Lower leg skin (tissue), 3 donors: ENCODE data around the gene NUP50.

Source experiments
- CTCF ChIP-seq, 3 donors: fragments of 450-650 bp; IDR thresholded peaks; one replicate each; pipeline ENCODE4 v1.5.1; 2016; ENCODE audit warnings: antibody characterized with exemption in 3 of 3, mild to moderate bottlenecking in 3 of 3, moderate library complexity in 2 of 3
- POLR2A ChIP-seq, 2 donors: fragments of 450-650 bp; IDR thresholded peaks; one replicate each; pipeline ENCODE4 v1.6.1; 2016 to 2017; ENCODE audit warnings: antibody characterized with exemption in 2 of 2, mild to moderate bottlenecking in 1 of 2, moderate library complexity in 1 of 2

- no peak for TF ChIP-seq CTCF (IDR thresholded peaks at IDR 0.05)
- no peak for TF ChIP-seq POLR2A (IDR thresholded peaks at IDR 0.05)
Observed at GRCh38 chr22:45187891-45188290, 24.2 kb downstream of the NUP50 start.
